SK-N-SH (cell line): ENCODE measurements around the gene MMD. TPM values are rescaled to one million over a fixed set of nuclear protein-coding genes. Genes with fewer than 3 reads are reported as not detected.
"Not testable (repeated sequence)": the region's sequence is repeated elsewhere in the genome, so short reads cannot be mapped to it uniquely, and the experiment has no call there.

Experiments
- CTCF ChIA-PET: fragments of 300-600, 350-600 bp; formaldehyde crosslinking; extraction: SDS; loops from one replicate; lab custom pipeline; 2021; lab: Yijun Ruan, JAX
- POLR2A ChIA-PET: fragments of 350-600 bp; sonication (Branson Sonifier 250); formaldehyde crosslinking; extraction: SDS; loops from one replicate; lab custom pipeline; 2020; ENCODE audit warnings: antibody characterized with exemption, inconsistent platforms; lab: Yijun Ruan, JAX
- DNase-seq: peaks from one replicate; pipeline ENCODE4 v3.0.0; 2012
- H2AFZ ChIP-seq: fragments of 200-600 bp; sonication (generic); 2 replicates; pipeline ENCODE4 v1.8.1; 2016; ENCODE audit warnings: antibody characterized with exemption, mild to moderate bottlenecking, low read depth
- H3F3A ChIP-seq: fragments of 200-600 bp; sonication (generic); replicated peaks from 2 replicates; pipeline ENCODE3; 2016; ENCODE audit warnings: antibody characterized with exemption, mild to moderate bottlenecking; ENCODE audit not compliant: insufficient read depth
- H3K27ac ChIP-seq, 2 experiments: fragments of 200-500 bp in 1 of 2; fragments of 200-600 bp in 1 of 2; sonication (Bioruptor generic) in 1 of 2; sonication (generic), shearing (Covaris generic) in 1 of 2; 2 replicates each; pipeline versions ENCODE4 v1.5.1 to v1.6.1; 2014 to 2016; ENCODE audit warnings: low read depth in 2 of 2, inconsistent platforms in 1 of 2, low read length in 1 of 2, mild to moderate bottlenecking in 1 of 2, mixed read lengths in 1 of 2
- H3K27me3 ChIP-seq: fragments of 200-600 bp; sonication (generic), shearing (Covaris generic); 2 replicates; pipeline ENCODE4 v1.6.1; 2016; ENCODE audit warnings: mixed run types; ENCODE audit not compliant: insufficient read depth
- H3K36me3 ChIP-seq, 2 experiments: fragments of 200-500 bp in 1 of 2; fragments of 200-600 bp in 1 of 2; sonication (Bioruptor generic) in 1 of 2; sonication (generic) in 1 of 2; replicated peaks in 1 of 2; 2 replicates each; pipeline versions ENCODE3 to v1.5.1; 2014 to 2016; ENCODE audit warnings: low read length in 1 of 2, mild to moderate bottlenecking in 1 of 2; ENCODE audit not compliant: insufficient read depth in 2 of 2, control insufficient read depth in 1 of 2
- H3K4me1 ChIP-seq, 2 experiments: fragments of 200-500 bp in 1 of 2; fragments of 200-600 bp in 1 of 2; sonication (Bioruptor generic) in 1 of 2; sonication (generic), shearing (Covaris generic) in 1 of 2; 2 replicates each; pipeline versions ENCODE4 v1.5.1 to v1.6.1; 2014 to 2016; ENCODE audit warnings: low read depth in 1 of 2, low read length in 1 of 2, mixed run types in 1 of 2; ENCODE audit not compliant: insufficient read depth in 2 of 2, control insufficient read depth in 1 of 2
- H3K4me2 ChIP-seq: fragments of 200-600 bp; sonication (generic), shearing (Covaris generic); 2 replicates; pipeline ENCODE4 v1.6.1; 2017; ENCODE audit warnings: mixed run types
- H3K4me3 ChIP-seq, 2 experiments: fragments of 200-500 bp in 1 of 2; fragments of 200-600 bp in 1 of 2; sonication (Bioruptor generic) in 1 of 2; sonication (generic), shearing (Covaris generic) in 1 of 2; 2 replicates each; pipeline versions ENCODE4 v1.5.1 to v1.8.1; 2014 to 2016; ENCODE audit warnings: low read depth in 2 of 2, inconsistent platforms in 1 of 2, low read length in 1 of 2, mild to moderate bottlenecking in 1 of 2, mixed read lengths in 1 of 2, moderate library complexity in 1 of 2
- H3K79me2 ChIP-seq: fragments of 200-600 bp; sonication (generic); 2 replicates; pipeline ENCODE4 v1.8.1; 2017; ENCODE audit warnings: mild to moderate bottlenecking; ENCODE audit not compliant: insufficient read depth
- H3K9ac ChIP-seq: fragments of 200-600 bp; sonication (generic); 2 replicates; pipeline ENCODE4 v1.6.1; 2017; ENCODE audit warnings: mixed run types
- H3K9me2 ChIP-seq: fragments of 200-600 bp; sonication (generic); 2 replicates; pipeline ENCODE4 v1.6.1; 2017; ENCODE audit warnings: mixed run types
- H3K9me3 ChIP-seq: fragments of 200-600 bp; sonication (generic); 2 replicates; pipeline ENCODE4 v1.6.1; 2017; ENCODE audit warnings: mixed run types, mild to moderate bottlenecking, moderate library complexity
- H4K20me1 ChIP-seq: fragments of 200-600 bp; sonication (generic); 2 replicates; pipeline ENCODE4 v1.6.1; 2017; ENCODE audit warnings: mild to moderate bottlenecking, mixed run types; ENCODE audit not compliant: insufficient read depth
- CHD2 ChIP-seq: fragments of 150-350 bp; IDR thresholded peaks from 2 replicates; pipeline ENCODE4 v1.6.1; 2018; ENCODE audit warnings: low read length; ENCODE audit not compliant: partially characterized antibody
- CTCF ChIP-seq: fragments of 200-600 bp; sonication (generic); IDR thresholded peaks from 2 replicates; pipeline ENCODE4 v1.6.1; 2017; ENCODE audit warnings: antibody characterized with exemption, mild to moderate bottlenecking, moderate library complexity
- ELF1 ChIP-seq: IDR thresholded peaks from 2 replicates; pipeline ENCODE4 v1.4.0; 2012
- EP300 ChIP-seq, 2 experiments: IDR thresholded peaks; 2 replicates each; pipeline versions ENCODE4 v1.4.0 to v1.6.1; 2012; ENCODE audit warnings: borderline replicate concordance in 1 of 2, low read depth in 1 of 2, low read length in 1 of 2
- FOSL2 ChIP-seq: IDR thresholded peaks from 2 replicates; pipeline ENCODE4 v1.4.0; 2012; ENCODE audit warnings: low read depth, mild to moderate bottlenecking, moderate library complexity, borderline replicate concordance
- FOXJ3 ChIP-seq: sonication (generic); formaldehyde crosslinking; IDR thresholded peaks from 2 replicates; pipeline ENCODE4 v1.5.1; 2020; ENCODE audit warnings: mild to moderate bottlenecking, missing genetic modification reagents
- FOXM1 ChIP-seq: IDR thresholded peaks from 2 replicates; pipeline ENCODE4 v1.4.0; 2012; ENCODE audit warnings: low read depth, mild to moderate bottlenecking
- GABPA ChIP-seq: IDR thresholded peaks from 2 replicates; pipeline ENCODE4 v1.4.0; 2012; ENCODE audit warnings: low read depth, mild to moderate bottlenecking
- GATA2 ChIP-seq: sonication (generic); formaldehyde crosslinking; IDR thresholded peaks from 2 replicates; pipeline ENCODE4 v1.5.0; 2020; ENCODE audit warnings: mild to moderate bottlenecking, missing genetic modification reagents
- MXI1 ChIP-seq: IDR thresholded peaks from 2 replicates; pipeline ENCODE4 v1.6.1; 2012; ENCODE audit warnings: mild to moderate bottlenecking, low read depth, low read length, improper control_type of control experiment
- NFIC ChIP-seq: IDR thresholded peaks from 2 replicates; pipeline ENCODE4 v1.4.0; 2012; ENCODE audit warnings: borderline replicate concordance
- NRF1 ChIP-seq: IDR thresholded peaks from 2 replicates; pipeline ENCODE4 v1.6.1; 2012; ENCODE audit warnings: low read depth, mild to moderate bottlenecking, low read length
- POLR2AphosphoS5 ChIP-seq: IDR thresholded peaks from 2 replicates; pipeline ENCODE4 v1.6.1; 2012; ENCODE audit warnings: low read depth, low read length
- RAD21 ChIP-seq: IDR thresholded peaks from 2 replicates; pipeline ENCODE4 v1.6.1; 2012; ENCODE audit warnings: mild to moderate bottlenecking, low read length
- RFX5 ChIP-seq: IDR thresholded peaks from 2 replicates; pipeline ENCODE4 v1.6.1; 2012; ENCODE audit warnings: mild to moderate bottlenecking, improper control_type of control experiment, low read length
- TEAD4 ChIP-seq: IDR thresholded peaks from 2 replicates; pipeline ENCODE4 v1.4.0; 2012; ENCODE audit warnings: mild to moderate bottlenecking, borderline replicate concordance; ENCODE audit not compliant: insufficient read depth
- WGBS: methylation state at CpG from one replicate; pipeline ENCODE4 v1.1.6; 2017; ENCODE audit warnings: low lambda C conversion rate; 5-methylcytosine and 5-hydroxymethylcytosine counted together
- polyA plus RNA-seq, 3 experiments: library from polyadenylated mRNA; depleted of rRNA; stranded (reverse); fragments of >200 nt; gene quantifications; 2 replicates each; pipeline ENCODE4 v1.2.3, GENCODE V29; 2012

The MMD gene
- polyA plus RNA-seq, 1 of the 3 experiments (the other 2 are of a cell fraction) = 10.9 TPM

GRCh38 chr17:55390364-55390977 lies 31.2 kb downstream of the MMD start:
- no peak for DNase-seq
- 78% methylated on average over 3 of the region's 3 CpGs for WGBS
- CTCF ChIA-PET = interaction anchor here (0.9 to 1.2 kb wide), 4 partner anchors 11 to 136 kb away, joined by 3 to 5 read pairs (median 4); no protein-coding TSS in a partner anchor

GRCh38 chr17:55389715-55390114 lies 31.9 kb downstream of the MMD start:
- H3F3A ChIP-seq, H3K4me3 ChIP-seq, H3K4me1 ChIP-seq, H3K4me2 ChIP-seq, H3K79me2 ChIP-seq, H3K9me2 ChIP-seq, POLR2A ChIA-PET, H3K27me3 ChIP-seq, H3K9me3 ChIP-seq, H3K27ac ChIP-seq, H2AFZ ChIP-seq, H3K9ac ChIP-seq, H4K20me1 ChIP-seq, DNase-seq: not testable (repeated sequence)
- CTCF ChIA-PET = interaction anchor here (0.9 to 1.3 kb wide), 4 partner anchors 10 to 125 kb away, joined by 3 to 5 read pairs (median 4); no protein-coding TSS in a partner anchor
- 70% methylated on average over 1 of the region's 1 CpG for WGBS
- peaks cover 12 to 27% of the 10 kb centered on the region in 2 experiments for H3K36me3 ChIP-seq

More at GRCh38 chr17:55390364-55390977, 31.2 kb downstream of the MMD start:
- H2AFZ ChIP-seq = no peak overlapping the region
- H3K4me2 ChIP-seq = no peak overlapping the region
- no peaks in the 10 kb centered on the region for H4K20me1 ChIP-seq
- H3F3A ChIP-seq = no peaks in the 10 kb centered on the region
- no peak overlapping the region for H3K9ac ChIP-seq
- H3K27me3 ChIP-seq = no peaks in the 10 kb centered on the region
- H3K4me3 ChIP-seq = no peak overlapping the region
- H3K36me3 ChIP-seq = peaks cover 12 to 31% of the 10 kb centered on the region in 2 experiments
- H3K4me1 ChIP-seq = no peaks in the 10 kb centered on the region; a peak in 1 of 4 replicates
- H3K79me2 ChIP-seq = no peaks in the 10 kb centered on the region
- no peak overlapping the region for H3K27ac ChIP-seq
- H3K9me2 ChIP-seq = no peaks in the 10 kb centered on the region
- H3K9me3 ChIP-seq = no peaks in the 10 kb centered on the region
- POLR2A ChIA-PET = no interaction called here
- TF ChIP-seq POLR2AphosphoS5 = no peak
- TF ChIP-seq RFX5 = no peak
- no peak for TF ChIP-seq RAD21
- no peak for TF ChIP-seq FOXJ3
- TF ChIP-seq CTCF = no peak
- no peak for TF ChIP-seq NRF1
- no peak for TF ChIP-seq FOXM1
- TF ChIP-seq TEAD4 = no peak
- TF ChIP-seq MXI1 = no peak
- no peak for TF ChIP-seq ELF1

- H3K9ac ChIP-seq = no peak overlapping the region
- no peak overlapping the region for H3K4me2 ChIP-seq
- CTCF ChIA-PET = interaction anchor here (0.6 to 2.8 kb wide), 11 partner anchors 9 to 126 kb away, joined by 3 to 13 read pairs (median 4); no protein-coding TSS in a partner anchor
- H3K27ac ChIP-seq = no peak overlapping the region
- no peaks in the 10 kb centered on the region for H4K20me1 ChIP-seq
- no peaks in the 10 kb centered on the region for H3K9me2 ChIP-seq
- H3K4me1 ChIP-seq = peaks cover 0 to 10% of the 10 kb centered on the region in 2 experiments; a peak in 1 of 4 replicates
- no peak for DNase-seq
- H3F3A ChIP-seq = no peaks in the 10 kb centered on the region
- POLR2A ChIA-PET = no interaction called here
- no peaks in the 10 kb centered on the region for H3K27me3 ChIP-seq
- H2AFZ ChIP-seq = no peak overlapping the region
- H3K4me3 ChIP-seq = no peak overlapping the region
- TF ChIP-seq NRF1 (no peak), FOSL2 (no peak), EP300 (IDR thresholded peaks at IDR 0.05; ENCODE audit: borderline replicate concordance in 1 of 2, low read depth in 1 of 2, low read length in 1 of 2) (no peak), POLR2AphosphoS5 (no peak), MXI1 (no peak), GABPA (no peak), NFIC (no peak), GATA2 (CRISPR knock-in tag) (no peak), CHD2 (no peak)
- WGBS = 82% methylated on average over 3 of the region's 3 CpGs
- no peaks in the 10 kb centered on the region for H3K9me3 ChIP-seq
- H3K79me2 ChIP-seq = no peaks in the 10 kb centered on the region
- H3K36me3 ChIP-seq = peaks cover 12 to 19% of the 10 kb centered on the region in 2 experiments
Measured at GRCh38 chr17:55388842-55389241, 32.8 kb downstream of the MMD start.
